CD4-positive, alpha-beta memory T cell (primary cell): Measurements from ENCODE around the gene NUMB. TPM values are rescaled to one million over a fixed set of nuclear protein-coding genes. Genes with fewer than 3 reads are reported as not detected.

Source experiments
- CTCF ChIA-PET: fragments of 350-600 bp; sonication (Branson Sonifier 250); formaldehyde crosslinking; loops from one replicate; lab custom pipeline; 2021; ENCODE audit warnings: inconsistent platforms; ENCODE audit not compliant: partially characterized antibody; lab: Charles Lee
- POLR2A ChIA-PET: fragments of 350-600 bp; sonication (Branson Sonifier 250); formaldehyde crosslinking; loops from one replicate; lab custom pipeline; 2021; ENCODE audit not compliant: partially characterized antibody; lab: Charles Lee
- DNase-seq, 5 donors: peaks; one replicate each; pipeline versions ENCODE4 v3.0.0 to v3.0.0-alpha.2; 2020 to 2022; ENCODE audit warnings: mixed read lengths in 1 of 5
- H3K27ac ChIP-seq: one replicate; pipeline ENCODE4 v1.7.0; 2013; ENCODE audit warnings: low read depth, low read length
- H3K27me3 ChIP-seq: 2 replicates; pipeline ENCODE4 v1.7.0; 2013; ENCODE audit warnings: mild to moderate bottlenecking, low read length, moderate library complexity; ENCODE audit not compliant: insufficient read depth
- H3K36me3 ChIP-seq: 2 replicates; pipeline ENCODE4 v1.7.0; 2013; ENCODE audit warnings: mild to moderate bottlenecking, low read length, moderate library complexity; ENCODE audit not compliant: insufficient read depth
- H3K4me1 ChIP-seq: 2 replicates; pipeline ENCODE4 v1.7.0; 2013; ENCODE audit warnings: mild to moderate bottlenecking, low read length, moderate library complexity; ENCODE audit not compliant: insufficient read depth
- H3K4me3 ChIP-seq, 2 donors: one replicate each; pipeline ENCODE4 v1.7.0; 2013; ENCODE audit warnings: low read length in 2 of 2, mild to moderate bottlenecking in 1 of 2
- H3K9me3 ChIP-seq, 2 donors: one replicate each; pipeline ENCODE4 v1.7.0; 2013; ENCODE audit warnings: low read length in 2 of 2, control low read depth in 1 of 2; ENCODE audit not compliant: control insufficient read depth in 1 of 2
- H3K27ac Mint-ChIP-seq, 7 donors: one replicate each; pipeline ENCODE4 v1.8.0; 2020 to 2021; ENCODE audit warnings: mixed read lengths in 7 of 7, mild to moderate bottlenecking in 6 of 7, inconsistent platforms in 3 of 7, moderate library complexity in 3 of 7
- H3K27me3 Mint-ChIP-seq, 2 donors: one replicate each; pipeline ENCODE4 v1.8.0; 2020 to 2021; ENCODE audit warnings: mixed read lengths in 2 of 2
- H3K36me3 Mint-ChIP-seq, 2 donors: one replicate each; pipeline ENCODE4 v1.8.0; 2020 to 2021; ENCODE audit warnings: mixed read lengths in 2 of 2, inconsistent platforms in 1 of 2, mild to moderate bottlenecking in 1 of 2
- H3K4me1 Mint-ChIP-seq, 4 donors: one replicate each; pipeline ENCODE4 v1.8.0; 2020 to 2021; ENCODE audit warnings: mixed read lengths in 4 of 4, mild to moderate bottlenecking in 1 of 4
- H3K4me3 Mint-ChIP-seq, 8 donors: one replicate each; pipeline ENCODE4 v1.8.0; 2020 to 2021; ENCODE audit warnings: mixed read lengths in 8 of 8, mild to moderate bottlenecking in 7 of 8, moderate library complexity in 6 of 8, inconsistent platforms in 3 of 8
- H3K9me3 Mint-ChIP-seq, 8 donors: one replicate each; pipeline ENCODE4 v1.8.0; 2020 to 2021; ENCODE audit warnings: mixed read lengths in 8 of 8, mild to moderate bottlenecking in 5 of 8, inconsistent platforms in 3 of 8, moderate library complexity in 1 of 8
- intact Hi-C: fragments of 100-400 bp; cut with micrococcal nuclease; formaldehyde crosslinking; loops from one replicate; pipeline ENCODE4 v1.15.1; 2023
- polyA plus RNA-seq, 2 donors: library from polyadenylated mRNA; unstranded; fragments of 300-500 nt; fragmentation: Illumina TruSeq; gene quantifications; one replicate each; pipeline ENCODE4 v1.2.3, GENCODE V29; 2021
- total RNA-seq, 2 experiments: library from RNA; stranded (reverse); gene quantifications; one replicate each; pipeline ENCODE4 v1.2.3, GENCODE V29; 2021

NUMB gene
- total and polyA plus RNA-seq, 4 experiments from 2014 or later, result 31.1 to 47.3 (median 45.7) TPM

GRCh38 chr14:73474952-73475351 is 16.6 kb upstream of the NUMB start:
- Histone ChIP-seq H3K36me3 (no peaks in the 10 kb centered on the region), H3K4me3 (no peak overlapping the region), H3K4me1 (no peaks in the 10 kb centered on the region), H3K9me3 (no peaks in the 10 kb centered on the region), H3K27me3 (no peaks in the 10 kb centered on the region), H3K27ac (no peak overlapping the region)
- DNase-seq, result no peak
- intact Hi-C loops, result loop anchor here (5.0 kb wide), 1 partner anchor 958 kb away; no protein-coding TSS in a partner anchor
- POLR2A ChIA-PET, result no interaction called here
- Mint-ChIP-seq H3K4me3 (no peak overlapping the region), H3K36me3 (no peaks in the 10 kb centered on the region), H3K27me3 (no peaks in the 10 kb centered on the region), H3K27ac (peak overlapping the region in 2 of 7 donors; percentile 16 to 60), H3K4me1 (peaks cover 0 to 2% (median under 1%) of the 10 kb centered on the region in 4 donors), H3K9me3 (no peaks in the 10 kb centered on the region)
- CTCF ChIA-PET, result interaction anchor here (0.6 to 8.1 kb wide), 4 partner anchors 18 to 335 kb away, joined by 3 to 147 read pairs (median 5); no protein-coding TSS in a partner anchor

- Histone ChIP-seq H3K36me3 (no peaks in the 10 kb centered on the region), H3K27ac (no peak overlapping the region), H3K4me3 (no peak overlapping the region), H3K27me3 (no peaks in the 10 kb centered on the region), H3K4me1 (peaks cover 4% of the 10 kb centered on the region), H3K9me3 (no peaks in the 10 kb centered on the region)
- POLR2A ChIA-PET, result interaction anchor here (0.6 to 1.4 kb wide), 9 partner anchors 10 to 299 kb away, joined by 3 to 7 read pairs (median 3); partner anchors contain the start of genes ACOT2, NUMB and RIOX1
- Mint-ChIP-seq H3K9me3 (no peaks in the 10 kb centered on the region), H3K27ac (no peak overlapping the region), H3K27me3 (no peaks in the 10 kb centered on the region), H3K4me3 (no peak overlapping the region), H3K36me3 (no peaks in the 10 kb centered on the region), H3K4me1 (peaks cover 2 to 7% (median 4%) of the 10 kb centered on the region in 4 donors)
- CTCF ChIA-PET, result interaction anchor here (0.7 to 8.1 kb wide), 26 partner anchors 8 to 956 kb away, joined by 3 to 147 read pairs (median 4); partner anchors contain the start of genes NUMB and RIOX1
- peak in 4 of 5 donors; percentile 55 to 66 (median 58) for DNase-seq
- intact Hi-C loops, result loop anchor here (1.0 to 5.0 kb wide), 2 partner anchors 299 to 955 kb away; no protein-coding TSS in a partner anchor
Observed at GRCh38 chr14:73472185-73473114, 14.1 kb upstream of the NUMB start.

GRCh38 chr14:73471582-73472184 is 13.3 kb upstream of the NUMB start:
- peaks cover 12% of the 10 kb centered on the region for H3K4me1 ChIP-seq
- no peaks in the 10 kb centered on the region for H3K27me3 ChIP-seq
- H3K27ac ChIP-seq, result no peak overlapping the region
- POLR2A ChIA-PET, result interaction anchor here (0.6 to 1.4 kb wide), 10 partner anchors 9 to 298 kb away, joined by 3 to 7 read pairs (median 3); partner anchors contain the start of genes ACOT2, DNAL1, NUMB and RIOX1
- no peak overlapping the region for H3K4me3 ChIP-seq
- Mint-ChIP-seq H3K9me3 (no peaks in the 10 kb centered on the region), H3K4me3 (no peak overlapping the region), H3K4me1 (peaks cover 4 to 12% (median 8%) of the 10 kb centered on the region in 4 donors), H3K27ac (no peak overlapping the region), H3K36me3 (no peaks in the 10 kb centered on the region), H3K27me3 (no peaks in the 10 kb centered on the region)
- no peaks in the 10 kb centered on the region for H3K36me3 ChIP-seq
- intact Hi-C loops, result loop anchor here (1.0 to 5.0 kb wide), 2 partner anchors 298 to 954 kb away; no protein-coding TSS in a partner anchor
- no peaks in the 10 kb centered on the region for H3K9me3 ChIP-seq
- no peak for DNase-seq
- CTCF ChIA-PET, result interaction anchor here (0.7 to 8.1 kb wide), 28 partner anchors 8 to 955 kb away, joined by 3 to 147 read pairs (median 4); partner anchors contain the start of genes NUMB and RIOX1

- peak overlapping the region in 1 of 7 donors; percentile 8 for H3K27ac Mint-ChIP-seq
- no peak overlapping the region for H3K4me3 ChIP-seq
- DNase-seq, result no peak
- peaks cover 27% of the 10 kb centered on the region for H3K4me1 ChIP-seq
- no peaks in the 10 kb centered on the region for H3K27me3 Mint-ChIP-seq
- no peak overlapping the region for H3K4me3 Mint-ChIP-seq
- no peaks in the 10 kb centered on the region for H3K36me3 Mint-ChIP-seq
- CTCF ChIA-PET, result interaction anchor here (0.6 to 8.1 kb wide), 5 partner anchors 10 to 257 kb away, joined by 3 to 147 read pairs (median 16); partner anchors contain the start of gene NUMB
- no peaks in the 10 kb centered on the region for H3K9me3 ChIP-seq
- H3K27me3 ChIP-seq, result no peaks in the 10 kb centered on the region
- H3K9me3 Mint-ChIP-seq, result no peaks in the 10 kb centered on the region
- H3K4me1 Mint-ChIP-seq, result peaks cover 13 to 34% (median 21%) of the 10 kb centered on the region in 4 donors
- H3K27ac ChIP-seq, result no peak overlapping the region
- intact Hi-C loops, result no loop called here
- no peaks in the 10 kb centered on the region for H3K36me3 ChIP-seq
- POLR2A ChIA-PET, result no interaction called here
Observed at GRCh38 chr14:73468828-73469375, 10.6 kb upstream of the NUMB start.

GRCh38 chr14:73467800-73468199 is 9.5 kb upstream of the NUMB start:
- DNase-seq, result no peak
- H3K4me1 ChIP-seq, result peaks cover 31% of the 10 kb centered on the region
- H3K9me3 ChIP-seq, result no peaks in the 10 kb centered on the region
- ChIA-PET POLR2A (interaction anchor here (1.8 kb wide), 1 partner anchor 10 kb away, joined by 5 read pairs; the partner anchor contains the start of gene NUMB), CTCF (interaction anchor here (0.6 to 8.1 kb wide), 4 partner anchors 9 to 1222 kb away, joined by 3 to 147 read pairs (median 5); partner anchors contain the start of gene NUMB)
- Mint-ChIP-seq H3K36me3 (no peaks in the 10 kb centered on the region), H3K9me3 (no peaks in the 10 kb centered on the region), H3K27ac (peak overlapping the region in 2 of 7 donors; percentile 41 to 80), H3K4me1 (peaks cover 18 to 39% (median 24%) of the 10 kb centered on the region in 4 donors), H3K27me3 (no peaks in the 10 kb centered on the region), H3K4me3 (no peak overlapping the region)
- H3K27ac ChIP-seq, result no peak overlapping the region
- no peaks in the 10 kb centered on the region for H3K27me3 ChIP-seq
- H3K36me3 ChIP-seq, result no peaks in the 10 kb centered on the region
- intact Hi-C loops, result no loop called here
- no peak overlapping the region for H3K4me3 ChIP-seq

GRCh38 chr14:73467377-73467776 is 9.0 kb upstream of the NUMB start:
- no peaks in the 10 kb centered on the region for H3K27me3 Mint-ChIP-seq
- H3K4me3 Mint-ChIP-seq, result no peak overlapping the region
- H3K9me3 Mint-ChIP-seq, result no peaks in the 10 kb centered on the region
- Histone ChIP-seq H3K36me3 (no peaks in the 10 kb centered on the region), H3K27me3 (no peaks in the 10 kb centered on the region), H3K27ac (no peak overlapping the region), H3K9me3 (no peaks in the 10 kb centered on the region), H3K4me1 (peaks cover 31% of the 10 kb centered on the region), H3K4me3 (no peak overlapping the region)
- H3K27ac Mint-ChIP-seq, result peak overlapping the region in 3 of 7 donors; percentile 48 to 80 (median 69)
- POLR2A ChIA-PET, result interaction anchor here (1.8 kb wide), 1 partner anchor 9 kb away, joined by 5 read pairs; the partner anchor contains the start of gene NUMB
- CTCF ChIA-PET, result interaction anchor here (0.6 to 8.1 kb wide), 4 partner anchors 9 to 1222 kb away, joined by 3 to 147 read pairs (median 5); partner anchors contain the start of gene NUMB
- peaks cover 18 to 39% (median 24%) of the 10 kb centered on the region in 4 donors for H3K4me1 Mint-ChIP-seq
- H3K36me3 Mint-ChIP-seq, result no peaks in the 10 kb centered on the region
- intact Hi-C loops, result no loop called here
- peak in 1 of 5 donors; percentile 47 for DNase-seq
